Activated CD4-positive, alpha-beta T cell treated with anti-CD3 and anti-CD28 coated beads, Interleukin-2, amount 10 ng/mL, durations not matched to agents 24 days and 14 days (primary cell): Measurements from ENCODE around the gene NANOG. TPM values are rescaled to one million over a fixed set of nuclear protein-coding genes. Genes with fewer than 3 reads are reported as not detected.
"Not testable (repeated sequence)": the region's sequence is repeated elsewhere in the genome, so short reads cannot be mapped to it uniquely, and the experiment has no call there.

Experiments
- DNase-seq: peaks from one replicate; pipeline ENCODE4 v3.0.0; 2022
- H3K27ac Mint-ChIP-seq: one replicate; pipeline ENCODE4 v1.8.0; 2022; ENCODE audit warnings: mild to moderate bottlenecking, mixed read lengths
- H3K27me3 Mint-ChIP-seq: one replicate; pipeline ENCODE4 v1.8.0; 2022; ENCODE audit warnings: mixed read lengths
- H3K36me3 Mint-ChIP-seq: one replicate; pipeline ENCODE4 v1.8.0; 2022; ENCODE audit warnings: low read depth, mild to moderate bottlenecking, mixed read lengths
- H3K4me1 Mint-ChIP-seq: one replicate; pipeline ENCODE4 v1.8.0; 2021; ENCODE audit warnings: mixed read lengths
- H3K4me3 Mint-ChIP-seq: one replicate; pipeline ENCODE4 v1.8.0; 2022; ENCODE audit warnings: mild to moderate bottlenecking, moderate library complexity, mixed read lengths
- H3K9me3 Mint-ChIP-seq: one replicate; pipeline ENCODE4 v1.8.0; 2021; ENCODE audit warnings: mixed read lengths
- intact Hi-C: fragments of 100-400 bp; cut with micrococcal nuclease; formaldehyde crosslinking; loops from one replicate; pipeline ENCODE4 v1.15.1; 2023
- total RNA-seq: library from RNA; stranded (reverse); gene quantifications from 2 replicates; pipeline ENCODE4 v1.2.3, GENCODE V29; 2022

NANOG gene
- total RNA-seq, 1 donor from 2014 or later, result not detected

DNA sequence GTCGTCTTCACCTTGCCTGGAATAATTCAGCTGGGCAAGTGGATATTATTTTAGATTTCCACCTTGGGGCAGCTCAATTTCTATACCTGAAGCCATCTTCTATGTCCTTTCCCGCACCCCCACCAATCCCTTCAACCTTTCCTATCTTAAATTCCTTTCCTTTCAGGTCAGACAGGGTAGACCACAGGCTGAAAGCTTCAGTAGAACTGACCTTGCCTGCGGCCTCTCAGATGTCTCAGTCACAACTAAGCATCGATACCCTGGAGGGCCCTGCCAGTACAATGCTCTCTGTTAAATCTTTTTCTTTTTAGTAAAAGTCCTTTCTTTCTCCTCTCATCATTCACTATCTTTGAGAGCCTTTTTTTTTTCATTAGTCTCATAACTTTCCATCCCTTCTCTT lies 44.6 kb downstream of the NANOG start:
- DNase-seq, result no peak
- peaks cover 9% of the 10 kb centered on the region for H3K27me3 Mint-ChIP-seq
- no peak overlapping the region for H3K4me3 Mint-ChIP-seq
- H3K4me1 Mint-ChIP-seq, result peaks cover 3% of the 10 kb centered on the region
- intact Hi-C loops, result no loop called here
- H3K36me3 Mint-ChIP-seq, result no peaks in the 10 kb centered on the region
- H3K27ac Mint-ChIP-seq, result no peak overlapping the region
- H3K9me3 Mint-ChIP-seq, result no peaks in the 10 kb centered on the region

DNA sequence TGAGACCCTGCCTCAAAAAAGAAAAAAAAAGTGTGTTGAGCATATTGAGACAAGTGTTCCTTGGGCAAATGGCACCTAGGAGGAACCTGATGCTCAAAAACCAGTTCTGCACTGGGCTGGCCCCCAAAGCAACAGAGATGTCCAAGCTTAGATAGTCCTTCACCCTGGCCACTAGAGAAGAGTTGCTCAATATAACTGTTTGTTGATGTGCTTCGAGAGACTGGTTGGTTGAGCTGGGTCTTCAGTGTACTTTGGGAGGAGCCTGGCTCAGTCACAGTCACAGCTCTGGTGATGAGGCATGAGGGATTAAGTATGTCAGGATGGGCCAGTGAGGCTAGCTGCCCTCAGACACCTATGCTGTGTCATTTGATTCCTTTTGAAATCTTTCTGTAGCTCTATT lies 45.5 kb downstream of the NANOG start:
- DNase-seq, result no peak
- no peaks in the 10 kb centered on the region for H3K36me3 Mint-ChIP-seq
- H3K4me3 Mint-ChIP-seq, result no peak overlapping the region
- no peak overlapping the region for H3K27ac Mint-ChIP-seq
- H3K4me1 Mint-ChIP-seq, result peaks cover 3% of the 10 kb centered on the region
- intact Hi-C loops, result no loop called here
- H3K9me3 Mint-ChIP-seq, result no peaks in the 10 kb centered on the region
- H3K27me3 Mint-ChIP-seq, result peaks cover 8% of the 10 kb centered on the region

DNA sequence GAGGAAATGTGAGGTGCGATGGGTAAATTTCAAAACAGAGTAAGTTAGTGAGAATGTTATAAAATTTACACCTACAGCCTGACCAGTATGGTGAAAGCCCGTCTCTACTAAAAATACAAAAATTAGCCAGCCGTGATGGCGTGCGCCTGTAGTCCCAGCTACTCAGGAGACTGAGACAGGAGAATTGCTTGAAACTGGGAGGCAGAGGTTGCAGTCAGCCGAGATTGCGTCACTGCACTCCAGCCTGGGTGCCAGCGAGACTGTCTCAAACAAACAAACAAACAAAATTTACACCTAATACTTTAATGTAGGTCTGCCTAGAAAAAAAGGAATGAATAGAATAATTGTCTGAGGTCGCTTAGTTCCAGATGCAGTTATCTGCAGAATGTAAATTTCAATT lies 45.9 kb downstream of the NANOG start:
- Mint-ChIP-seq H3K9me3 (no peaks in the 10 kb centered on the region), H3K4me3 (no peak overlapping the region), H3K36me3 (no peaks in the 10 kb centered on the region), H3K4me1 (peaks cover 3% of the 10 kb centered on the region), H3K27me3 (peaks cover 7% of the 10 kb centered on the region), H3K27ac (no peak overlapping the region)
- intact Hi-C loops, result no loop called here
- no peak for DNase-seq

DNA sequence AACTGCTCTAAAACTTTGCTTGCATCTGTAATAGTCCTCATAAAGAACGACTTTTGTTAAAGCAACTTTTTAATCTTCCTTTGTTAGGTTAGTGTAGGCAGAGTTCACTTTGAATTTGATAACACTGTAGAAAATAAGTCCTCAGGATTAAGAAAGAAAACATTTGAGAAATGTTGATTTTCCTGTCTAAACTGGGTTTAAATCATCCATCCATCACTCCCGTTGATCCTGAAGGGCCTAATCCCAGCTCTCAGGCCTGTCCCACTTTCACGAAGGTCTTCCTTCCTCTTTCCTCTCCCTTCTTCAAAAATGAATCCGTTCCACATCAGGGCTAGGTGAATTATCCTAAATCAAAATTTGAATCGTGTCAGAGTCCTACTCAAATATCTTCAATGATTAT lies 46.6 kb downstream of the NANOG start:
- no peak overlapping the region for H3K27ac Mint-ChIP-seq
- intact Hi-C loops, result no loop called here
- H3K4me3 Mint-ChIP-seq, result no peak overlapping the region
- no peak for DNase-seq
- peaks cover 3% of the 10 kb centered on the region for H3K4me1 Mint-ChIP-seq
- no peaks in the 10 kb centered on the region for H3K36me3 Mint-ChIP-seq
- no peaks in the 10 kb centered on the region for H3K9me3 Mint-ChIP-seq
- H3K27me3 Mint-ChIP-seq, result peaks cover 5% of the 10 kb centered on the region

DNA sequence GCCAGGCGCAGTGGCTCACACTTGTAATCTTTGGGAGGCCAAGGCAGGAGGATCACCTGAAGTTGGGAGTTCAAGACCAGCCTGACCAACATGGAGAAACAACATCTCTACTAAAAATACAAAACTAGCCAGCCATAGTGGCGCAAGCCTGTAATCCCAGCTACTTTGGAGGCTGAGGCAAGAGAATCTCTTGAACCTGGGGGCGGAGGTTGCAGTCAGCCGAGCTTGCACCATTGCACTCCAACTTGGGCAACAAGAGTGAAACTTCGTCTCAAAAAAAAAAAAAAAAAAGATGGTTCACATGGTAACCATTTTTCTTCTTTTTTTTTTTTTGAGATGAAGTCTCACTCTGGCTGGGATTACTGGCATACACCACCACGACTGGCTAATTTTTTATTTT lies 48.2 kb downstream of the NANOG start:
- H3K9me3 Mint-ChIP-seq, result no peaks in the 10 kb centered on the region
- H3K27ac Mint-ChIP-seq, result no peak overlapping the region
- H3K4me3 Mint-ChIP-seq, result no peak overlapping the region
- no peak for DNase-seq
- no peaks in the 10 kb centered on the region for H3K36me3 Mint-ChIP-seq
- H3K27me3 Mint-ChIP-seq, result peaks cover 5% of the 10 kb centered on the region
- peaks cover under 1% of the 10 kb centered on the region for H3K4me1 Mint-ChIP-seq
- intact Hi-C loops, result no loop called here

DNA sequence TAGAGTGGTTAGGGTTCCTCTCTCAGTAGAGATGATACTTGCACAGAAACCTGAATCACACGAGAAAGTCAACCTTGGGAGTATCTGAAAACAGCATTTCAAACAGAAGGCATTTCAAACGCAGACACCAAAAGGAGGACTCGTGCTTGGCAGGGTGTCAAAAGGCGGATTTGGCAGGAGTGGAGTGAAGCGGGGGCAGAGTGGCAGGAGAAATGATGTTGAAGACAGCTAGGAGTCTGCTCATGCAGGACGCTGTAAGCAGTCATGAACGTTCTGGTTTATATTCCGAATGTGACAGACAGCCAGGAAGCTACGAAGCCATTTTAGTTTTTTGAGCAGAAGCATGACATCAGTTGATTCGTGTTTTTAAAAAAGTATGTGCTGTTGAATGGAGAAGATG lies 50.0 kb downstream of the NANOG start:
- H3K36me3 Mint-ChIP-seq, H3K27me3 Mint-ChIP-seq, H3K9me3 Mint-ChIP-seq, intact Hi-C loops, H3K4me1 Mint-ChIP-seq, H3K27ac Mint-ChIP-seq, H3K4me3 Mint-ChIP-seq: not testable (repeated sequence)
- DNase-seq, result peak; percentile 58

DNA sequence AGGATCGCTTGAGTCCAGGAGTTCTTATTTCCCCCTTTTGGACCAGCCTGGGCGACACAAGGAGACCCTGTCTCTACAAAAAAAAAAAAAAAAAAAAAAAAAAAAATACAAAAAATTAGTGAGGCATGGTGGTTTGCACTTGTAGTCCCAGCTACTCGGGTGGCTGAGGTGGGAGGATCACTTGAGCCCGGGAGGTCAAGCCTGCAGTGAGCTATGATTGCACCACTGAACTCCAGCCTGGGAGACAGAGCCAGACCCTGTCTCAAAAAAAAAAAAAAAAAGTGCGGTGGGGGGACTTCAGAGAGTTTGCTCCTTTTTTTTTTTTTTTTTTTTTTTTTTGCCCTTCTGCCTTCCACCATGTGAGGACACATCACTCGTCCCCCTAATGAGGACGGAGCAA lies 50.6 kb downstream of the NANOG start:
- DNase-seq, intact Hi-C loops, H3K27me3 Mint-ChIP-seq, H3K36me3 Mint-ChIP-seq, H3K4me1 Mint-ChIP-seq, H3K9me3 Mint-ChIP-seq, H3K4me3 Mint-ChIP-seq, H3K27ac Mint-ChIP-seq: not testable (repeated sequence)

DNA sequence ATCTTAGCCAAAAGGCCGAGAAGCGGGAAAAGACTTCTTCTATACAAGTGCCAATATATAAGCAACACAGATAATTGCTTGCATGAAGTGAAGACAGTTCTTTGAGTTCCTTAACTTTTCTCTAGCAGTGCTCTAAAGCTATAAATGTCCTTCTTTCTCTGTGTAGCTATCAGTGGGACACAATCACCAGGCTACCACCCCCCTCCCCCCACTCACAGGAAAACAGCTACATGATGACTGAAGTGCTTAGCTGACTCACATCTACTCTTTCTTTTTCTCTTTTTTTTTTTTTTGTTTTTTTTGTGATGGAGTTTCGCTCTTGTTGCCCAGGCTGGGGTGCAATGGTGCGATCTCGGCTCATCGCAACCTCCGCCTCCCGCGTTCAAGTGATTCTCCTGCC lies 53.2 kb downstream of the NANOG start:
- DNase-seq, H3K36me3 Mint-ChIP-seq, H3K4me3 Mint-ChIP-seq, H3K27me3 Mint-ChIP-seq, H3K27ac Mint-ChIP-seq, H3K4me1 Mint-ChIP-seq, intact Hi-C loops, H3K9me3 Mint-ChIP-seq: not testable (repeated sequence)

DNA sequence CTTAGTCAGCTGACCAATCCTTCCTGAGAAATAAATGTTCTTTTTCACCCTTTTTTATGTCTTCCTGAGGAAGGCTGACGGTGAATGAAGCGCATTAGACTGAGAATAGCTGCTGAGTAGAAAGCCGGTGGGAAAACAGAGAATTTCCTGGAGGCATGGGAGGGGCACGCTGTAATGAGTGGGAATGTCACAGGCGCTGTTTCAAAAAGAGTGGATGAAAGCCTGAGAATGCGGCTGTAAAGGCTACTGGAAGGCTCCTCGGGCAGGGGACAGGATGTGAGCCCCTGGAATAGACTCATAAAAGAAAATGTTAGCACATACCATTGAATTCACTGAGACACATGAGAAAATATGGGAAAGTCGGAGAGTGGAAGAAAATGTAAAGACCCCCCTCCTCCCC lies 53.9 kb downstream of the NANOG start:
- H3K27ac Mint-ChIP-seq, H3K4me1 Mint-ChIP-seq, H3K27me3 Mint-ChIP-seq, H3K4me3 Mint-ChIP-seq, DNase-seq, intact Hi-C loops, H3K9me3 Mint-ChIP-seq, H3K36me3 Mint-ChIP-seq: not testable (repeated sequence)

DNA sequence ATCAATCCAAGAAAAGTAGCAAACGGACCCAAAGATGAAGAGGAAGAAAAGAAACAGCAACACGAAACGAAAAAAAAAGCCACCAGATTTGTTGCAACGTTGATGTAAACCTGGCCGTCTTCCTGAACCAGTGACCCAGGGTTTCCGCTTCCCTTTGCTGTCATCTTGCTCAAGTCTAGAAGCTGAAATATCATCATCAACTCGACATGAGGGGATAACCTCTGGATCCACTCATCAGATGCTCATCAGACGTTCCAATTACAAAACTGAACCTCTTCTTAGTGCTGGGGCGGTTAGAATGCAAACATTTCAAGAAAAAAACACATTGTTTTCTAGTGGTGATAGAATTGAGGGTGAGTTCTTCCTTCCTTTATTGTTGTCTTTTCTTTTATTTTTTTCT lies 54.4 kb downstream of the NANOG start:
- not testable (repeated sequence) for H3K9me3 Mint-ChIP-seq
- H3K27ac Mint-ChIP-seq, result peak overlapping the region; percentile 88
- peak; percentile 70 for DNase-seq

DNA sequence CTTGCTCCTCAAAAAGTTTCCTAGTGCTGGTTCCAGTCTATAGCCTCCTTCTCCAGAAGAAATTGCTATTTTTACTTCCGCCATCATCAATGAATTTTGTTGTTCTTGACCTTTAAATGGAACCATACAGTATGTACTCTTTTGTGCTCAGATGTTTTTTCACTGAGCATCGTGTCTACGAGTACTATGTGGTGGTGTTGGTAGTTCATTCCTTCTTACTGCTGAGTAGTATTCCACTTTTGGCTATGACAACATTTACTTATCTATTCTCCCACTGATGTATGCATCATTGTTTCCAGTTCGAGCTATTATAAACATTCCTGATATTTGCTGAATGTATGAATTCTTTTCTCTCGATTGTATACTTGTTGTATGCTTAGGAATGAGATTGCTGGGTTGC lies 54.9 kb downstream of the NANOG start:
- Mint-ChIP-seq H3K36me3 (peaks cover 2% of the 10 kb centered on the region), H3K27ac (no peak overlapping the region), H3K4me3 (no peak overlapping the region), H3K4me1 (peaks cover 6% of the 10 kb centered on the region), H3K9me3 (no peaks in the 10 kb centered on the region), H3K27me3 (peaks cover 9% of the 10 kb centered on the region)
- intact Hi-C loops, result no loop called here
- no peak for DNase-seq

More for the DNA sequence above, 54.4 kb downstream of the NANOG start:
- intact Hi-C loops, H3K4me1 Mint-ChIP-seq, H3K36me3 Mint-ChIP-seq, H3K27me3 Mint-ChIP-seq: not testable (repeated sequence)
- H3K4me3 Mint-ChIP-seq, result peak overlapping the region; percentile 65

DNA sequence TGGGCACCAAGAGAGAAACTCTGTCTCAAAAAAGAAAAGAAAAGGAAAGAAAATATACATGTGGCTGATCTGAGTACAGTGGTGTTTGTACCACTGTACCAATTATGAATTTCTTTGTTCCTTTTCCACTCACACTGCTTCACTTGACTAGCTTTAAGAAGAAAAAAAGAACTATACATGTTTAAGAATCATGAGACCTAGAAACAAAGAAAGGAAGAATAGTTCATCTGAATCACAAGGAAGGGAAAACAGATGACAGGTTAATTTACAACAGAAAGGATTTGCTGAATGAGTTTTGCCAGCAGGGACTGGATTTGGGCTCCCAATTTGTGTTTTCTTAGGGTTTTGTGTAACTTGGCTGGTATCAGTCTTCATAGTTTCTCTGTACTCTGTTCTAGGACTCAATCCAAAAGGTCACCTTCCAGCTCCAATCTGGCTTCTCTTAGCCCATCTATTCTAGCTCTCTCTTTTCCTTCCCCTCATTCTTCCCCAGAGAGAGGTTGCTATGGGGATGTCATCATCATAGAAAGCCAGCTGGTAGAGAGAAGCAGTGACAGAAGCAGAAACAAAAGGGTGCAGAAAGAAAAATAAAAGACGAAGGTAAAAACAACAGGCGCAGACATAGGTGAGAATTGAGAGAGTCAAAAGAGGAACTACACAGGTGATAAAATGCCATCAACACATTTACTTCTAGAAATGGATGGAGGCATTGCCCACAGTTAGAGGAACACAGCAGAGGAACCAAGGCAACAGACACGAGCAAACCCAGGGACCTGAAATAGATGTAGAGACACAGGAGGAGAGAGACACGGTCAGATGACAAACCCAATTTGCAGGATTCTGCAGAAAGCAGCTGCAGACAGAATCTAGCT lies 58.3 kb downstream of the NANOG start:
- DNase-seq, H3K9me3 Mint-ChIP-seq, H3K4me1 Mint-ChIP-seq, H3K27ac Mint-ChIP-seq, H3K36me3 Mint-ChIP-seq, H3K4me3 Mint-ChIP-seq, intact Hi-C loops: not testable (repeated sequence)
- peaks cover 23% of the 10 kb centered on the region for H3K27me3 Mint-ChIP-seq

DNA sequence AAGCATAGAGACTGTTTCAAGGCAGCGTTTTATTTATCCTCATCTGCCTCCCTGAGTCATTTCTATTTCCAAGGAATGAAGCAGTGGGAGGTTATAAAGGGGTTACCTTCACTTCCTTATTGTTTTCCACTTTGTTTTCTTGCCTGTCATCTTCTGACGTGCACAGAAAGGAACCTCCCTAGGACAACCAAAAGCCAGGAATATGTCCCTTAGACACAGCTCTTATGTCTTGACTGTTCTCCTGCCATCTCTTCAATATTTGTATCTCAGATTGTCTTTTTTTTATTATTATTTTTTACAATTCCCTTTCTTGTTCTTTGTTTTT lies 58.9 kb downstream of the NANOG start:
- H3K27ac Mint-ChIP-seq, H3K4me1 Mint-ChIP-seq, DNase-seq, H3K4me3 Mint-ChIP-seq, H3K9me3 Mint-ChIP-seq, intact Hi-C loops, H3K36me3 Mint-ChIP-seq: not testable (repeated sequence)
- H3K27me3 Mint-ChIP-seq, result peaks cover 29% of the 10 kb centered on the region
